Upper lobe of left lung (tissue), 4 donors: ENCODE results near the gene PPP3CA.

ENCODE experiments used
- CTCF ChIP-seq, 6 experiments: fragments of 450-650 bp in 4 of 6; fragments of 200-600 bp in 2 of 6; sonication (generic) in 2 of 6; IDR thresholded peaks; one replicate each; pipeline ENCODE4 v1.5.1; 2016 to 2019; ENCODE audit warnings: antibody characterized with exemption in 6 of 6
- EP300 ChIP-seq, 4 donors: sonication (generic); formaldehyde crosslinking; IDR thresholded peaks; one replicate each; pipeline ENCODE4 v1.5.1; 2017; ENCODE audit warnings: antibody characterized with exemption in 4 of 4, control low read depth in 2 of 4
- POLR2AphosphoS5 ChIP-seq, 2 donors: sonication (generic); formaldehyde crosslinking; IDR thresholded peaks; one replicate each; pipeline ENCODE4 v1.5.1; 2017; ENCODE audit warnings: antibody characterized with exemption in 2 of 2

DNA sequence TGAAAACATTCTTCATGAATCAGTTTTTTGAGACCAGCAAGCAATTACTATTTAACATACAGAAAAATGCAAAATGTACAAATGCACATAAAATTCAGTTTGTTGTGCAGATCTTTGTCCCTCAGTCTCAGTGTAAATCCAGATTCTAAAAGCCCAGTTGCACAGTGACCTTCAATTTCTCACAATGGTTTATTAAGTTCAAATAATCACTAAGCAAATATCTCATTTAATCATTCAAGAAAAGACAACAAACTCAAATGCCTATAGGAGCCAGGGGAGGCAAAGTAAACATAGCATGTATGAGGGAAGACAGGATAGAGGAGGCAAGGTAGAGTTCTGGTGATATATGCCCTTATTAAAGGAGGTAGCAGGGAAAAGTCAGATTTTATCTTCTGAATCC, 82.8 kb downstream of the PPP3CA start:
- TF ChIP-seq CTCF (IDR thresholded peaks at IDR 0.05) (no peak), POLR2AphosphoS5 (IDR thresholded peaks at IDR 0.05) (no peak), EP300 (IDR thresholded peaks at IDR 0.05) (no peak)
